GM12801 (cell line): ENCODE measurements around the gene SELPLG.

Source experiments
- TF ChIP-seq, protein P1 (sequence below): IDR thresholded peaks from one replicate; pipeline ENCODE4 v1.5.1; 2011; ENCODE audit warnings: control low read depth; ENCODE audit not compliant: insufficient read length; ENCODE audit errors: extremely low read depth

Gene SELPLG

DNA sequence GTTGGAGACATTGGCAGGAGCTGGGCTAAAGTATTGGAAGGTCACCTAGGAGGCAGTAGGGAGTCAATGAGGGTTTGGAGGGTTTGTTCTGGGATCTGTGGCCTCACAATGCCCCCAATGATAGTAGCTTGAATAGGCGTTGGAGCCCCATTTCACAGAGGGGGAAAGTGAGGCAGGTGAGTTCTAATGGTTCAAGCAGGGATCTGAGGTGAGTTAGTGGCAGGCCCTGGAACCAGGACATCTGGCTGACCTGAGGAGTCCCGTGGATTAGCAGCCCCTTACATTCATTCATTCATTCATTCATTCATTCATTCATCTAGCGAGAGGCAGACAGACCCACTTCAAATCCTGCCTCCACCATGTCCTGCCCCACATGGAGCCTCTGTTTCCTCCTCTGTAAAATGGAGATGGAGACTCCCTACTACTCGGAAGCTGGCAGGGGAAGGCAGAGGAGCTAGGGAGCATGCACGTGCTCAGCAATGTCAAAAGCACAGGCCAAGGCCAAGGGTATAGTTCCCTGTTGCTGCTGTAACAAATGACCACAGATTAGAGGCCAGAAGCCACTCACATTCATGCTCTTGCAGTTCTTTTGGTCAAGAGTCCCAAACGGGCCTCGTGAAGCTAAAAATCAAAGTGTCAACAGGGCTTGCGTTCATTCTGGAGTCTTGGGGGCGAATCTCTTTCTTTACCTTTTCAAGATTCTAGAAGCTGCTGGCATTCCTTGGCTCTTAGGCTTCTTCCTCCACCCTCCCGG is 33.6 kb downstream of the SELPLG start:
- TF ChIP-seq, protein P1, sequence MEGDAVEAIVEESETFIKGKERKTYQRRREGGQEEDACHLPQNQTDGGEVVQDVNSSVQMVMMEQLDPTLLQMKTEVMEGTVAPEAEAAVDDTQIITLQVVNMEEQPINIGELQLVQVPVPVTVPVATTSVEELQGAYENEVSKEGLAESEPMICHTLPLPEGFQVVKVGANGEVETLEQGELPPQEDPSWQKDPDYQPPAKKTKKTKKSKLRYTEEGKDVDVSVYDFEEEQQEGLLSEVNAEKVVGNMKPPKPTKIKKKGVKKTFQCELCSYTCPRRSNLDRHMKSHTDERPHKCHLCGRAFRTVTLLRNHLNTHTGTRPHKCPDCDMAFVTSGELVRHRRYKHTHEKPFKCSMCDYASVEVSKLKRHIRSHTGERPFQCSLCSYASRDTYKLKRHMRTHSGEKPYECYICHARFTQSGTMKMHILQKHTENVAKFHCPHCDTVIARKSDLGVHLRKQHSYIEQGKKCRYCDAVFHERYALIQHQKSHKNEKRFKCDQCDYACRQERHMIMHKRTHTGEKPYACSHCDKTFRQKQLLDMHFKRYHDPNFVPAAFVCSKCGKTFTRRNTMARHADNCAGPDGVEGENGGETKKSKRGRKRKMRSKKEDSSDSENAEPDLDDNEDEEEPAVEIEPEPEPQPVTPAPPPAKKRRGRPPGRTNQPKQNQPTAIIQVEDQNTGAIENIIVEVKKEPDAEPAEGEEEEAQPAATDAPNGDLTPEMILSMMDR: no peak

DNA sequence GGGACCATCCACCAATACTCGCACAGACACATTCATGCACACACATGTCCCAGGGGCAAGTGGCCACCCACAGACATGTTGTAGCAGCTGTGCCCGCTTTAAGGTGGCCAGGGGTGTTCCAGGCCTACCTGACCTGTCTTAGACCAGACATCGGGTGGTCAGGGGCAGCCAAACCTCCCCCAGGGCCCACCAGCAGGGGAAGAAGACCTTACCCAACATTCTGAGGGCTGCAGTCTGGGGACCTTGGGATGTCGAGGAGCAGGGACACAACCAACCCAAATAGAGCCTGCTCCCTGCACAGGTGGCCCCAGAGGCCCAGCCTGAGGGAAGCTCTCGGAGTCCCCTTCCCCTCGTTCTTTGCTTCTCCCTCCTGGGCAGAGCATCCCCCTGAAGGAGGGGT is 34.2 kb downstream of the SELPLG start:
- TF ChIP-seq, protein P1: no peak

DNA sequence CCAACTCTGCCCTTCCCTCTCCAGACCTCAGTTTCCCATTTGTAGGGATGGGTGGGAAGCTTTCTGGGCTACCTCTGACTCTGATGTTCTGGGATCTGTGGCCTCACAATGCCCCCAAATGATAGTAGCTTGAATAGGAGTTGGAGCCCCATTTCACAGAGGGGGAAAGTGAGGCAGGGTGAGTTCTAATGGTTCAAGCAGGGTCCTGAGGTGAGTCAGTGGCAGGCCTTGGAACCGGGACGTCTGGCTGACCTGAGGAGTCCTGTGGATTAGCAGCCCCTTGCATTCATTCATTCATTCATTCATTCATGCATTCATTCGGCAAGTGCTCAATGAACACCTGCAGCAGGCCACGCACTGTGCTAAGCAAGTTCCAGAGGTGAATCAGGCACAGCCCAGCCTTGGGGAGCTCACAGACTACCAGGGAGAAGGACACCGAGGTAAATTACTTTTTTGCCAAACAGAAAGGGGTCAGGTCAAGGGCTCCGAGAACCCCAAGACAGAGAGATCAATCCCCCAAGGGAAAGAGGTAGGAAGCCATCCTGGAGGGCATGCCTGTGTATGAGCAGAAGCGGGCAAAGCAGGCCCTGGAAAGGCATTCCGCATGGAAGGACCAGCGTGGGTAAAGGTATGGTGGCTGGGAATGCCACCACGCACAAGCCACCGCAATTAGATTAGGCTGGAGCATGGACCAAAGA is 35.0 kb downstream of the SELPLG start:
- TF ChIP-seq, protein P1: no peak

GRCh38 chr12:108597559-108598471 is 35.9 kb downstream of the SELPLG start, which contains the start of gene TMEM119:
Gene TMEM119 (minus strand): TSS chr12:108598084. CDS start chr12:108592383, 5,701 bp downstream.
- TF ChIP-seq, protein P1: no peak

DNA sequence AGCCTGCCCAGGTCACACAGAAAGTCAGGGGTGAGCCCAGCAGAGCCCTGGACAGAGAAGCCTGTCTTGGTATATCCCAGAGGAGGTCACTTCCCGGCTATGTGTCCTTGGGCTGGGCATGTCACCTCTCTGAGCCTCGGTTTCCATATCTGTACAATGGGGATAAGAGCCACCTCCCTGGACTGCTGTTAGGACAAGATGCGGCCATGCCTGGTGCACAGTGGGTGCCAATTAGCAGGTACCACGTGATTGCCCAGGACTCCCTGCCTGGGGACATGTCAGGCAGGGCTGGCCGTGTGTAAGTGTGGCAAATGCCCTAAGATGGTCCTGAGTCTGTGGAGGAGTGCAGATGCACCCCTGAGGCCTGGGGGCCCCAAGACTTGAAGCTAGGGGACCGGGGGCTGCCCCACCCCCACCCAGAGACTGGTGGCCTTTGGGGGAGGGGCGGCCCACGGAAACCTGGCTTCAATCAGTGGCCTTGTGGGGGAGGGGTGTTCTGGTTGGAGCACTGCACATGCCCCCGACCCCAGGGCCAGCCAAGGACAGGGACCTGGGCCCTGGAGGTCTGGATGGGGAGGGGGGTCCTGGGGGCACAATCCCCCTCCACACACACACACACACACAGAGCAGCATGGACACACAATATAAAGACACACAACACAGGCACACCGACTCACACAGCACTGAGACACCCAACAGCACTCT is 36.7 kb downstream of the SELPLG start:
- TF ChIP-seq, protein P1: no peak

GRCh38 chr12:108595711-108596647 is 37.7 kb downstream of the SELPLG start:
- TF ChIP-seq, protein P1: no peak
